HL-60 (cell line): ENCODE results near the gene CDYL2.

ENCODE experiments used
- DNase-seq, 2 experiments: peaks; one replicate each; pipeline ENCODE4 v3.0.0-alpha.2; 2010 to 2020; ENCODE audit warnings: low read depth in 1 of 2, low spot score in 1 of 2
- H3K27ac ChIP-seq: fragments of 250-450 bp; sonication (Bioruptor Pico); replicated peaks from 2 replicates; pipeline ENCODE4 v1.5.1; 2020; ENCODE audit warnings: mild to moderate bottlenecking, moderate library complexity
- H3K27me3 ChIP-seq: fragments of 250-450 bp; sonication (Bioruptor Pico); 2 replicates; pipeline ENCODE4 v1.5.1; 2021; ENCODE audit warnings: mild to moderate bottlenecking, moderate library complexity; ENCODE audit not compliant: insufficient read depth, poor library complexity, severe bottlenecking
- H3K4me3 ChIP-seq: replicated peaks from 2 replicates; pipeline ENCODE4 v1.5.1; 2011; ENCODE audit warnings: mild to moderate bottlenecking, control low read depth, low read length; ENCODE audit not compliant: insufficient read depth
- CTCF ChIP-seq: IDR thresholded peaks from one replicate; pipeline ENCODE4 v1.5.1; 2011; ENCODE audit warnings: low read length, control low read depth, inconsistent platforms; ENCODE audit not compliant: insufficient read depth
- GABPA ChIP-seq: IDR thresholded peaks from 2 replicates; pipeline ENCODE4 v1.6.1; 2012; ENCODE audit warnings: low read depth
- POLR2AphosphoS5 ChIP-seq: IDR thresholded peaks from 2 replicates; pipeline ENCODE4 v1.6.1; 2012; ENCODE audit warnings: low read depth
- REST ChIP-seq: IDR thresholded peaks from 2 replicates; pipeline ENCODE4 v1.6.1; 2012; ENCODE audit warnings: low read depth; ENCODE audit not compliant: insufficient replicate concordance
- SPI1 ChIP-seq: IDR thresholded peaks from 2 replicates; pipeline ENCODE4 v1.6.1; 2012; ENCODE audit warnings: low read depth, mild to moderate bottlenecking, borderline replicate concordance

CDYL2 gene

GRCh38 chr16:80743772-80744171, 60.6 kb downstream of the CDYL2 start:
- no peak for DNase-seq
- TF ChIP-seq SPI1 (no peak), REST (no peak), POLR2AphosphoS5 (no peak), CTCF (no peak), GABPA (no peak)
- no peak overlapping the region for H3K4me3 ChIP-seq
- H3K27ac ChIP-seq = no peak overlapping the region
- H3K27me3 ChIP-seq = no peaks in the 10 kb centered on the region

GRCh38 chr16:80743273-80743672, 61.1 kb downstream of the CDYL2 start:
- H3K27ac ChIP-seq = no peak overlapping the region
- H3K27me3 ChIP-seq = no peaks in the 10 kb centered on the region
- TF ChIP-seq REST (no peak), SPI1 (no peak), POLR2AphosphoS5 (no peak), GABPA (no peak), CTCF (no peak)
- no peak for DNase-seq
- no peak overlapping the region for H3K4me3 ChIP-seq

- TF ChIP-seq POLR2AphosphoS5 (no peak), CTCF (no peak), REST (no peak), SPI1 (no peak), GABPA (no peak)
- Histone ChIP-seq H3K27me3 (no peaks in the 10 kb centered on the region), H3K27ac (no peak overlapping the region), H3K4me3 (no peak overlapping the region)
- DNase-seq = no peak
These were observed 62.1 kb downstream of the CDYL2 start for GRCh38 chr16:80742331-80742730.
